HG03457 (cell line): ENCODE measurements around the gene CACNA1B.

ENCODE experiments used
- ATAC-seq: cut with Tn5 transposase; IDR thresholded peaks from one replicate; pipeline ENCODE4 v1.9.1; 2021; ENCODE audit warnings: moderate number of reproducible peaks; ENCODE audit not compliant: unreplicated experiment

CACNA1B gene

DNA sequence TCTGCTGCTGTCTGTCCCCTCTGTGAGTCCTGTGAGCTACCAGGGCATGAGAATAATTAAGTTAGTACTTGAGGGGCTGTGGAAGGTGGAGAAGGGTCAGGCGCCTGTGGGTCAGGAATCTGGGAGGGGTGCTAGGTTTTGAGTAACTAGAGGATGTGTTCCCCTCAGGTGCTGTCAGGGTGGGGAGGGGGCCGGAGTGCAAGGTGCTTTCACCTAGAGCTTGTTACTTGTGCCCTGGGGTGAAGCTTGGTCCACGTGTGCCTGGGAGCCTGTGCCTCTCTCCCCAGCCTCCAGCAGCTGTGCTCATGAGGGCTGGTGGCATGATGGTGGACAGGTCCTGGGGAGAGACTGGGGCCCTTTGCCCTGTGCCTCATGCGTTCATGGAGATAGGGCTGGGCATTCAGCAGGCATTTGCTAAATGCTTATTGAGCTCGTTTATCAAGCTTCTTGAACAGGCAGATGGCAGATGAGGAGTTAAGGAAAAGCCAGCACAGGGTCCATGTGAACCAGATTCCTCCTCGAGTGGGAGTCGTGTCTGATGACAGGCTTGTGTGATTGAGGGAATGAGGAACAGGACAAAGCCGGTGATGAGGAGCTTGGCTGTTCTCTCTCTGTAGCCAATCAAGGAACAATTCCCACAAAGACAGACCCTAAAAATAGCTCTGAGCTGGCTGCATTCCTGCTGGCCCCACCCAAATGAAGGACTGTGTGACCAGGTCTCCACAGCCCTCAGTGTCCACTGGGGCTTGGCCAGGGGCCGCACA lies 40.9 kb downstream of the CACNA1B start:
- ATAC-seq = no peak

DNA sequence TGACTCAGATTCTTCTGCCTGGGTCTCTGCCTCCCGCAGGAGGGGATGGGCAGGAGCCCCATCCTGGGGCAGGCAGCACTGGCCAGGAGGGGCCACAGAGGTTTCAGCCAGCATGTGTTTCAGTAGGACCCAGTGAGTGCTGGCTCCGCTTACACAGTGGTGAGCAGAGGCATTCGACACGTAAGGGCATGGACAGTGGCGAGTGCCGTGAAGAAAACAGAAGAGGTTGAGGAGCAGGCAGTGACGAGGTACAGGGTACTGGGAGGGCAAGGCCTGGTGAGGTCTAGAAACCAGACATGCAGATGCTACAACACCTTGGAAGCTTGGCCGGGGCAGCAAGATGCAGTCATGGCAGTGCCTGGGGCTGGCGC lies 41.5 kb downstream of the CACNA1B start:
- no peak for ATAC-seq

DNA sequence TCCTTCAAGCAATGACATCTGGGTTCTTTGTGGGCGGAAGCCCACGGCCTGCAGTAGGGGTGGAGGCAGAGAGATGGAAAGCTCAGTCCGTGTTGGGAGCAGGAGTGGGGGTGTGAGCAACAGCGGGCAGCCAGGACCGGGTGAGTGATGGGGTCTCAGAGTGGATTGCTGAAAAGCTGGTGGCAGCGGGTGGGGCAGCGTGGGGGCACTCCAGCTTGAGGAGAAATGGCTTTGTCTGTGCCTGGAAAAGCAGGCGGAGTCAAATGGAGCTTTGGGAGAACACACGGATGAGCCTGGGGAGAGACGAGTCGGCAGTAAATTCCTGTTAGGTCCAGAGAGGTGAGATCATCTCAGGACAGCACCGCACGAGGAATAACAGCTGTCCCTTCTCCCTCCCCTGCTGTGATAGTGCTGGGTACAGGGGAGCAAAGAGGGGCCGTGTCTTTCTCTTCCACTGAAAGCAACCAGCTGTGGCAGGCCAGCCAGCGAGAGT lies 42.1 kb downstream of the CACNA1B start:
- no peak for ATAC-seq

DNA sequence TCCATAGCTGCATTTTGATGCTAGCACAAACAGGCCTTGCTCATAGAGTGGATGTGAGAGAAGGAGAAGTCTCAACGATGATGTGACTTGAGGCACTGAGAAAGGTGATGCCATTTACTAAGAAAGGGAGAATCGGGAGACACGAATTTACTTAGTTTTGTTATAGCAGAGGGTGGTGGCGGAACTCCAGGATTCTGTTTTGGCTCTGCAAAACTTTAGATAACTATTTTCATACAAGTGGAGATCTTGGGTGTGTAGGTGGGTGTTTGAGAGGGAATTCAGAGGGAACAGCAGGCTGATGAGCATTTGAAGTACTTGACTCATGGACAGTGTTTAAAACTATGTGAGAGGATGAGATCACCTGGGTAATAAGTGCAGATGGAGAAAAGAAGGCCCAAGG lies 43.2 kb downstream of the CACNA1B start:
- no peak for ATAC-seq

DNA sequence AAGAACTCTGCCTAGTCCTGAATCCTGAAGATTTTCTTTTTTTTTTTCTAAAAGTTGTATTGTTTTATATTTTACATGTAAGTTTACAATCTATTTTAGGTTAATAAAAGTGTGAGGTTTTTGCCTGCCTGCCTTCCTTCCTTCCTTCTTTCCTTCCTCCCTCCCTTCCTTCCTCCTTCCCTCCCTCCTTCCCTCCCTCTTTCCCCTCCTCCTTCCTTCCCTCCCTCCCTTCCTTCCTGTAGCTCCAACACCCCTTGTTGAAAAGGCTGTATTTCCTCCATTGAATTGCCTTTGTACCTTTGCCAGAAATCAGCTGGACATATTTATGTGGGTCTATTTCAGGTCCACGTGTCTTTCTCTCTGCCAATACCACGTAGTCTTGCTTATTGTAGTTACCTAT lies 46.6 kb downstream of the CACNA1B start:
- ATAC-seq = no peak

DNA sequence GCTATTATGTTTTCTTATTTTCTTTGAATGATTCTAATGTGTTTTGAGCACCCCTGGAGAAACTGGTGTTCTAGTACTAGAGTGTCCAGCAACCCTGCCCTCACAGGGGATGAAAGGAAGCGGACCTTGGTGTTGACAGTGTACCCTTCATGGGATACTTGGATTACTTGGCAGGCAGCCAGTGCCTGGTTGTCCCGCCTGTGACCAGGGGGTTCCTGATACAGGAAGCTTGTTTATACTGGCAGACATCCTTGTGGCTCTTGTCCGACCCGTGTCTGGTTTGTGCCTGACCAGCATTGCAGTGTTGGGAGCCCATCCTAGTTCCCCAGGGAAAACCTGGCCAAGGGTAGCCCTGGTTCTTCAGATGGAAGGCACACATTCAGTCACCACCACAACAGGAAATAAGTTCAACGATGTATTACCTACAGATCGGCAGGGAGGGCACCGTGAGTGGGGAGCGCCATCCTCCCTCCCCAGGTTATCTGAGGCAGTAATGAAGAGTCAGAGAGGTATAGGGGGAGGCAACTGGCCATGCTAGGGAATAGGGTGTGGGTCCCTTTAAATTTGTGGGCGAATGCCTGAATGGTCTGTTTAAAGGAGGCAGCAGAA lies 47.3 kb downstream of the CACNA1B start:
- ATAC-seq = no peak

DNA sequence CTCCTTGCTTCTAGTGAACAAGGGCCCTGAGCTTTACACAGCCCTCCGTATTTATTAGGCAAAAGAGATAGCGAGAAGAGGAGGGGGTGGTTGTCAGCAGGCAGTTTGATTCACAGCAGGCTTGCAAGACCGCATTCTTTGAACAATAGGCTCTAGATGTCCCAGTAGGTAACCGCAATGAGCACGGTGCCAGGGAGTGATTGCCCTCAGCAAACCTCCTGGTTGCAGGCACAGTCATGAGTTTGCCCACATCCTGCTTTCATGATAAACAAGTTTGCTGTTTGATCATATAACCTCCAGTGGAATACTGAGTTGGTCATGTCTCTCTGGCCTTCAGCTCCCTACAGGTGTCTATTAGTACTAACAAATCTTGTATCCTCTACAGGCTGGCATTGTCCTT lies 66.1 kb downstream of the CACNA1B start:
- ATAC-seq = no peak

DNA sequence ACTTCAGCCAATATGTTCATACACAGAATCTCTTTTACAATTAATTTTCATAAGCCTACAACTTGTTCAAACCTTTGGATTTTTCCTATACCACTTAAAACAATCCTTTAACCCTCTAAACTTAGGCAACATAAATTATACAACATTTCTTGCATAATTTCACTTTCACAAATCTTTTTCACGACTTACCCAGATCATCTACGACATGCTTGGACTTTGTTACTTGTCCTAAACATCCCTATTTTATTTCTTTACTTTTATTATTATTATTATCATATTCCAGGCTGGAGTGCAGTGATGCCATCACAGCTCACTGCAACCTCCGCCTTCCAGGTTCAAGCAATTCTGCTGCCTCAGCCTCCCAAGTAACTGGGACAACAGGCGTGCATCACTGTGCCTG lies 68.0 kb downstream of the CACNA1B start:
- no peak for ATAC-seq

DNA sequence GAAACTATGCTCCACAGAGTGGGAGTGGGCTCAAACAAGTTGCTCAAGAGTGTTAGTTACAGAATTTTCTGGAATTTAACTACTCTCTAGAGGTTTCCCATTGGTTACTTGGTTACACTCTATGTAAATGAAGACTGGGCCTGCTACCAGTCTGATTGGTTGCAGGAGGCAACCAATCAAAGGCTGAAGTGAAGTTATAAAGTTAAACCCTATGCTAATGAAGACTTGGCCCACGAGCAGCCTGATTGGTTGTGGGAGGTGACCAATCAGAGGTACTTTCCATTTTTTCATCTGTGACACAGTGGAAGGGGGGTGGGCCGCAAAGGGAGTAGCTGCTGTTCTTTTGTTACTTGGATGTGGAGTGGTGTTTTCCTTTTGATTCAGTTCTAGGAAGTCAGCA lies 69.4 kb downstream of the CACNA1B start:
- no peak for ATAC-seq

DNA sequence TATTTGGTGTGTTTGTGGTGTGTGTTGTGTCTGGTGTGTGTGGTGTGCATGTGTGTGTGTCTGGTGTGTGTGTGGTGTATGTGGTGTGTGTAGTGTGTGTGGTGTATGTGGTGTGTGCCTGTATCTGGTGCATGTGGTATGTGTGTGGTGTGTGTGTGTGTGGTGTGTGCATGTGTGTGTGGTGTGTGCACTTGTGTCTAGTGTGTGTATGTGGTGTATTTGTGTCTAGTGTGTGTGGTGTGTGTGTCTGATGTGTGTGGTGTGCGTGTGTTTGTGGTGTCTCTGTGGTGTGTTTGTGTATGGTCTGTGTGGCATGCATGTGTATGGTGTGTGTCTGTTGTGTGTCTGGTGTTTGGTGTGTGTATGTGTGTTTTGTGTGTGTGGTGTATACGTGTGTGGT lies 71.1 kb downstream of the CACNA1B start:
- no peak for ATAC-seq

DNA sequence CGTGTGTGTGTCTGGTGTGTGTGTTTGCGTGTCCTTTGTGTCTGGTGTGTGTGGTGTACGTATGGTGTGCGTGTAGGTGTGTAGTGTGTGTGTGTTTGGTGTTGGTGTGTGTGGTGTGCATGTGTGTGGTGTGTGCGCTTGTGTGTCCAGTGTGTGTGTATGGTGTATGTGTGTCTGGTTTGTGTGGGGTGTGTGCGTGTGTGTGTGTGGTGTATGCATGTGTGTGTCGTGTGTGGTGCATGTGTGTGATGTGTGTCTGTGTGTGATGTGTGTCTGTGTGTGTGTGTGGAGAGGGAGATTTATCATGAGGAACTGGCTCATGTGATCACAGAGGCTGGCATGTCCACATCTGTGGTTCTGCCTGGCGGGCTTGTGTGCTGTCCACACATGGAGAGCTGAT lies 71.7 kb downstream of the CACNA1B start:
- no peak for ATAC-seq

DNA sequence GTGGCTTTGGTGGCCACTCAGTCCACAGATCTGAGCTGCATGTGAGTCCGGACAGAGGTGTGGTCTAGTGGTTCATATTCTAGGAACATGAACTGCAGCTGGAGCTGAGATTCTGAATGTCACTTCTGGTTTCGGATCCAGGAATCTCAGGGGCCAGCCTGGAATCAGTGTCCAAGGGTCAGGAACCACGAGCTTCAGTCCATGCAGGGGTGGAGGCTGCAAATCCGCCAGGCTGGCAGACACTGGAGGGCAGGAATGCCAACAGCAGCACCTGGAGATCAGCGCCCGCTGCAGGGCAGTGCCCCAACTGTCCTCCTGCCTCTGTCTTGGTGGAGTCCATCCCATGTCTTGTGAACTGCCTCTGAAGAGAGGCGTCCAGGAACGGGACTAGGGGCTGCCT lies 73.5 kb downstream of the CACNA1B start:
- ATAC-seq = no peak

DNA sequence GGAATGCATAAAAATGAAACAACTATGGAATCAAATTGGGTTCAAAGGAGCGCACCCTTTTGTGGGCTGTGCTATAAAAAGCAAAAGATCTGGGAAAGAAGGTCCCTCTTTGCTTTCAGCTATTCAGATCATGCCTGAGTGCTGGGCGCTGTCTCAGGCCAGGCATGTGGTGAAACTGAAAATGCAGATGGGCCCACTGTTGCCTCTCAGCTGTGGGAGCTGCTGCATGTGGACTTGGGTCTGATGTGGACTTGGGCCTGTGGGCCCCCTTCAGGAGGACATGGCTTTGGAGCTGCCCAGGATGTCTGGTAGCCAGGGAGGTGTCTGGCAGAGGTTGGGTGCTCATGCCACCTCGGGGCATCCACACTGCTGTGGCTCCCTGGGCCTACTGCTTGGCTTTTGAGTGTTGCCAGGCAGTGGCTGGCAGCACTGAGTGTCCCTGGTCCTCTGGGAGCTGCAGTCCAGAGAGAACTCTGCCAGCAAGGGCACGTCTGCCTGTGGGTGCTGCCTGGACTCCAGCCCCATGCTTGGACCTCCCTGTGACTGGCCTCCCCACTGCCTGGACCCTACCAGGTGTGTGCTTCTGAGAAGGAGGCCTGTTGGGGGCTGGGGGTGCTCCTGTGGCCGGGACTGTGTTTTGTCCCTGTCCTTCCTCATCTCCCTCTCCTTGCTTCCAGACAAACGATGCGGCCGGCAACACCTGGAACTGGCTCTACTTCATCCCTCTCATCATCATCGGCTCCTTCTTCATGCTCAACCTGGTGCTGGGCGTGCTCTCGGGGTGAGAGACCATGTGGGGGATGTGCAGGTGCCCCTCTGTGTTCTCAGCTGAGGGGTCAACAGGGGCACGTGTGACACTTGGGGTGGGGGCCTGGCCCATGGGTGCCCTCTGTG lies 74.3 kb downstream of the CACNA1B start:
- no peak for ATAC-seq

DNA sequence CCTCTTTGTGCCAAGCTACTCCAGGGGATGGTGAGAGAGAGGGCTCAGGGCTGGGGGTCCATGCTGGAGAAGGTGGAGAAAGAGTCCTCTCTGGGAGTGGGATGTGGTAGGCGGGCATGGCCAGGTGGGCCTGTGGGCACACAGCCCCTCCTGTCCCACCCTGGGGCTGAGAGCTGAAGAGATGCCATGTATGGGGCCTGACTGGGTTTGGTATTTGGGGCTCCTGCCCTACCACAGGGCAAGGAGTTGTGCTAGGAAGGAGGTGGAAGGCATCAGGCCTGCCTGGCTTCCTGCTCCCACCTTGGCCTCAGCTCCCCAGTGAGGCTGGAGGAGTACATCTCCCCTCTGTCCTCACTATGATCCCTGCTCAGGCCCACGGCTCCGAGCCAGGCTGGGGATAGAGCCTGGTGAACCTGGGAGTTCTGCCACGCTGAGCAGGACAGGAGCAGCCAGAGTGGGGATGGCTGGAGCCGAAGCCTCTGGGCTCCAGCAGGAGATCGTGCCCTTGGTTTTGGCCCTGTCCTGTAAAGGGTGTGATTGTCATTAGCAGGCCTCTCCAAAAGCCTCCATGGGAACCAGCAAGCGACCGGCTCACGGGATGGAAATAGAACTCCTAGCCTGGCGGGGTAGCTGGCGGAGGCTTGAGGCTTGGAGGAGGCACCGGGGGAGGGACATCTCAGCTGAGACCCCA lies 75.5 kb downstream of the CACNA1B start:
- ATAC-seq = no peak

DNA sequence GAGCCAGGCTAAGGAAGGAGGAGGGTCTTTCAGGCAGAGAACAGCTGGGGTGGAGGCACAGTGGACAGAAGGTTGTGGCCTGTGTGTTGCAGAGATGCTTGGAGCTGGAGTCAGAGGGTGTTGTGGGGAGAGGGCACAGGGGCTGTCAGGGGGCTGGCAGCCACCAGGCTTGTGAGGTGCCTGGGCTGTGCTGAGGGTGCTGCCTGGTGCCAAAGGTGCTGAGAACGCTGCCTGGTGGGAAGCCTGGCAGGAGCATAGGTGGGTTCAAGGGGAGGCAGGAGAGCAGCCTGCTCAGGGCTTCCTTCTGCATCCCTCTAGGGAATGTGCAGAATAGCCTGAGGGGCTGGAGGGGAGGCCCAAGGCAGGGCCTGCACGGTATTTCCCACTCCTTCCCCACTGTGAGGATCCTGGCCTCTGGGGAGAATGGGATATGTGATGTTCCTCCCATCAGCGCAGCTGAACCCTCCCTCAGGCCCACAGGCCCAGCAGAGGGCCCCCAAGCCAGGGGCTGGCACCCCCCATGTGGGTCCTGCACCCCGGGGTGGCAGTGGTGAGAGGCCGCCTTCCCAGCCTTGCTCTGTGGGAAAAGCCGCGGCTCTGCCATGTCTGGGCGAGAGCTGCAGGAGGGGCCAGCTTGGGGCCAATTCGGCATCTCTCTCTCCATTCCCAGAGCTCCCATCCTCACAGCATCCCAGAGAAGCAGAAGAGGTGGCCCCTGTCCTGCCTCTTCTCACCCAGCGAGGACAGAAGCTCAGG lies 76.3 kb downstream of the CACNA1B start:
- ATAC-seq = no peak

DNA sequence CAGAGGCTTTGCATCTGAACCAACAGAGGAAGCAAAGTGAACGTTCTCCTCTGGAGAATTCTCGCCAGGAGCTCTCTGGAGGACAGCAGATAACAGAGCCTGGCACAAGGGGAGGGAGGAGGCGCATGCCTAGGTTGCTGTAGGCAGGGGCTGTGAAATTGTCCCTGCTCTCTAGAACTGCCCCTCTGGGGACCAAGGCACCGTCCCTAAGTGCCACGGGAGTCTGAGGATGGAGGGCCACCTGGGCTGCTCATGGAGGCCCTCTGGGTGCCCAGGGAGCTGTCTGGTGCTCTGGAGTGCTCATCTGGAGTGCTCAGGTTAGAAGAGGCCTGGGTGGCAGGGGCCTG lies 77.6 kb downstream of the CACNA1B start:
- ATAC-seq = no peak

DNA sequence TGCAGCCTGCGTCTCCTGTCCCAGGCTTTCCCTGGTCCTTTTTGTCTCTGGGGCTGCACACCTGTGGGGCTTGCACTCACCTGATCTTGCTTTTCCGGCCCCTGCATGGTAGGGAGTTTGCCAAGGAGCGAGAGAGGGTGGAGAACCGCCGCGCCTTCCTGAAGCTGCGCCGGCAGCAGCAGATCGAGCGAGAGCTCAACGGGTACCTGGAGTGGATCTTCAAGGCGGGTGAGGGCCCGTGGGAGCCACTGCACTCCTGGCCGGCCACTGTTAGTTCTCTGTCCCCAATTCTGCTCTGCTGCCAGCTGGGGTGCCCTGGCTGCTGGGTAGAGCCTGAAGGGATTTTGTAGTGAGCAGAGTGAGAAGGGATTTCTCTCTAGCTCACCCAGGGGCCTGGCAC lies 78.0 kb downstream of the CACNA1B start:
- no peak for ATAC-seq

DNA sequence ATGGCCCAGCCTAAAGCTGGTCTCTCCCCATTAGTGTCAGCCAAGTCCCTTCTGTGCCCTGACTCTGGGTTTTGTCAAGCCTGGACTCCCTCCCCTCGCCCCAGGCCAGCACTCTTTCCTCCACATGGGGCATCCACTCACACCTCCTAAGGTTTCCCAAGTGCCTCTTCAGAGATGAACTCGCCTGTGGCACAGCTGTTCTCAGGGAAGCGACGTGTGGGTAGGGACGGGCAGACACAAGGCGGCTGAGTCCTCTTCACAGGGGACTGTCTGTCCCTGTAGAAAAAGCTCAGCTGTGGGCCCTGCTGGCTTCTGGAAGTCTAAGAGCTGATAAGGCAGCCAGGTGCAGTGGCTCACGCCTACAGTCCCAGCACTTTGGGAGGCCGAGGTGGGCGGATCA lies 78.5 kb downstream of the CACNA1B start:
- no peak for ATAC-seq

DNA sequence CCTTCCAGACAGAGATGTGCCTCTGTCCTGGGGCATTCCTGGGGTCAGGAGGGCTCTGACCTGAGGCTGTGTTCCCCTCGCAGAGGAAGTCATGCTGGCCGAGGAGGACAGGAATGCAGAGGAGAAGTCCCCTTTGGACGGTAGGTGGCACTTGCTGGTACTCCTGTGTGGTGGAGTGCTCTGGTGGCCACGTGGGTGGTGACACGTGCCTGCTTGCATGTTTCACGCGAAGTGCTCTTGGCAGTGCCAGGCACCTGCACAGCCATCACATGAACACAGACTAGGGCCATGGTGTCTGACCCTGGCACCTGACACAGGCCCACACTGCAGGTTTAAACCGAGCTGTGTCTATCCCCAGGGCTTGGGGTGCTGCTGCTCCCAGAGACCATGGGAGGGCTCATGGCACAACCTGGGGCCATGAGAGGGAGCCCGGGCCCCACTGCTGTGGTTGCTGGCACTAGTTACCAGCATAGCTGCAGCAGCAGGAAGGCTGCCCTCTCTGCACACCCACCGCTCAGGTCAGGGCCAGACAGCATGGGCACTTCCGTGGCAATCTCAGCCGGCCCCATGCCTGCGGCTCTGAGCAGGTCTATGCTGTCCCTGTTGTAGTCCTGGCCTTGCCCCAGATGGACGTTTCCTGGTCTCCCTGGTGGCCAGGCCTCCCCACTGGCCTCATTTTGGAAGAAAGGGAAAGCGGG lies 79.3 kb downstream of the CACNA1B start:
- no peak for ATAC-seq
